HG03135 (cell line): ENCODE results near the gene PTPRD.

Source experiments
- ATAC-seq: cut with Tn5 transposase; IDR thresholded peaks from one replicate; pipeline ENCODE4 v1.9.1; 2021; ENCODE audit warnings: mild to moderate bottlenecking, moderate library complexity; ENCODE audit not compliant: unreplicated experiment

PTPRD gene

GRCh38 chr9:8764051-8764450 is 1848.8 kb downstream of the PTPRD start:
- ATAC-seq, result no peak

- ATAC-seq, result no peak
Observed at GRCh38 chr9:8762479-8763085, 1850.2 kb downstream of the PTPRD start.

- ATAC-seq, result no peak
Observed at GRCh38 chr9:8760000-8760767, 1852.6 kb downstream of the PTPRD start.

- no peak for ATAC-seq
Observed at GRCh38 chr9:8757881-8758280, 1854.9 kb downstream of the PTPRD start.

- no peak for ATAC-seq
Observed at GRCh38 chr9:8754751-8755150, 1858.1 kb downstream of the PTPRD start.

- no peak for ATAC-seq
Observed at GRCh38 chr9:8751406-8751930, 1861.3 kb downstream of the PTPRD start.

GRCh38 chr9:8750639-8751051 is 1862.2 kb downstream of the PTPRD start:
- ATAC-seq, result no peak

- no peak for ATAC-seq
Observed at GRCh38 chr9:8745347-8745746, 1867.5 kb downstream of the PTPRD start.

GRCh38 chr9:8738945-8739344 is 1873.9 kb downstream of the PTPRD start:
- ATAC-seq, result no peak

GRCh38 chr9:8736805-8737204 is 1876.0 kb downstream of the PTPRD start:
- no peak for ATAC-seq

- ATAC-seq, result no peak
Observed at GRCh38 chr9:8734760-8735159, 1878.0 kb downstream of the PTPRD start.

- ATAC-seq, result no peak
Observed at GRCh38 chr9:8733131-8733954, 1879.5 kb downstream of the PTPRD start.

GRCh38 chr9:8732367-8733075 is 1880.3 kb downstream of the PTPRD start:
- no peak for ATAC-seq

GRCh38 chr9:8730618-8731017 is 1882.2 kb downstream of the PTPRD start:
- no peak for ATAC-seq

GRCh38 chr9:8728910-8729309 is 1883.9 kb downstream of the PTPRD start:
- ATAC-seq, result no peak

- no peak for ATAC-seq
Observed at GRCh38 chr9:8727191-8727590, 1885.6 kb downstream of the PTPRD start.

GRCh38 chr9:8726692-8727091 is 1886.1 kb downstream of the PTPRD start:
- ATAC-seq, result no peak

- no peak for ATAC-seq
Observed at GRCh38 chr9:8725635-8726034, 1887.2 kb downstream of the PTPRD start.

GRCh38 chr9:8724284-8725018 is 1888.4 kb downstream of the PTPRD start:
- no peak for ATAC-seq

GRCh38 chr9:8723195-8723594 is 1889.6 kb downstream of the PTPRD start:
- no peak for ATAC-seq
